CD4-positive, alpha-beta T cell treated with Interleukin-21 for 1 hour (primary cell): Measurements from ENCODE around the gene P2RX3.
"Not testable (repeated sequence)": the region's sequence is repeated elsewhere in the genome, so short reads cannot be mapped to it uniquely, and the experiment has no call there.

Experiments
- DNase-seq: peaks from one replicate; pipeline ENCODE4 v3.0.0-alpha.2; 2020

Gene P2RX3

GRCh38 chr11:57354699-57355098, 16.5 kb downstream of the P2RX3 start:
- DNase-seq = no peak

DNA sequence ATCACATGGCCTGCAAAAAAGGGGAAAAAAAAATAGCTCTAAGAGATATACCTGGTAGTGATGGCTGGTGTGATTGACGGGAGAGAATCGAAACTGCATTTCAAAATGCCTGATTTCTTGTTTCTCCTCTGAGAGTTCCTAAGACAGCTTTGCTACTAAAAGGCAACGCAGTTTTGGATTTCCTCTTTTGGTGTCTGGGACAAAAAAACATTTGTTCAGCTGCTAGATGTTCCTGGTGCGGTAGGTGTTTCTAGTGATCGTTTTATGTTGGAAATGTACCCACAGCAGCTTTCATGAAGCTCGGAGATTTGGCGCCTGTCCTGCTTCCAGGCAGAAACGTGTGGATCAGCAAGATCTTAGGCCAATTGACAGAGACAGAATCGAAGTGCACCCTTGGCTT, 18.1 kb downstream of the P2RX3 start:
- no peak for DNase-seq

- DNase-seq = no peak
Observed at GRCh38 chr11:57357310-57357709, 19.2 kb downstream of the P2RX3 start.

DNA sequence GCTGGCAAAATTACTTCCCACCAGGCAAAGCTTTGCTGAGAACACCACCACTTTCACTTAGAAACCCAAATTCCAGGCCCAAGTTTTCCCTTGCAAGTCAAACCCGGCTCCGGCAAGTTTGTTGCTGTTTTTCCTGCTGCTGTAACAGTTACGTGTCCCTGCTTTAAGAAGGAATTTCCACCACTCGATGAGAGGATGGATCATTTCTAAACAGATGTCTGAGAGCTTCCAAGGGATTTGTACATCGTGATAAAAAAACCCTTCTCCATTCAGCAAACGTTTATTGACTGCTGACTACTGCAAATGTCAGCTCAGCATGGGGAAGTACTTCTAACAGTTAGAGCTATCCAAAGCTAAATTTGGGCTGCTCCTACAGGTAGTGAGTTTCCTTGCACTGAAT, 19.7 kb downstream of the P2RX3 start:
- DNase-seq = no peak

- DNase-seq = no peak
Observed at GRCh38 chr11:57358543-57358961, 20.4 kb downstream of the P2RX3 start.

DNA sequence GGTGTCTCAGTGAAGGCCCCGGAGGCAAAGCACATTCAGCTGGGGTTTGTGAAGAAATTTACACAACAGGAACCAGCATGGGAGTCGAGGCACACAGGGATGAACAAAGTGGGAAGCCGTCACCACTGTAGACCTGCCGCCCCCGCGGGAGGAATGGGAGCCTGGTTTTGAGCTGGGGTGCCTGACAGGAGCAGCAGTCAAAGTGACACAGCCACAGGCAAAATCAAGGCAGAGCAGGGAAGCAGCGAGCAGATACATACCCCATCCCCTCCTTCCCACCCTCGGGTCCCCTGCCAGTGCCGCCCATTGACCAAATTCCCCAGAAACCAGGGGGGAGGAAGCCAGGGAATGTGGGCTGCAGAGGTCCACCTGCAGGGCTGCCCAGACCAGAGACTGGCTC, 20.8 kb downstream of the P2RX3 start:
- DNase-seq = no peak

- DNase-seq = no peak
Observed at GRCh38 chr11:57359396-57359795, 21.2 kb downstream of the P2RX3 start.

- no peak for DNase-seq
Observed at GRCh38 chr11:57359896-57360690, 21.9 kb downstream of the P2RX3 start.

GRCh38 chr11:57360991-57361390, 22.8 kb downstream of the P2RX3 start:
- no peak for DNase-seq

- DNase-seq = not testable (repeated sequence)
Observed at GRCh38 chr11:57361420-57361819, 23.3 kb downstream of the P2RX3 start.

GRCh38 chr11:57361926-57362325, 23.8 kb downstream of the P2RX3 start:
- DNase-seq = no peak

DNA sequence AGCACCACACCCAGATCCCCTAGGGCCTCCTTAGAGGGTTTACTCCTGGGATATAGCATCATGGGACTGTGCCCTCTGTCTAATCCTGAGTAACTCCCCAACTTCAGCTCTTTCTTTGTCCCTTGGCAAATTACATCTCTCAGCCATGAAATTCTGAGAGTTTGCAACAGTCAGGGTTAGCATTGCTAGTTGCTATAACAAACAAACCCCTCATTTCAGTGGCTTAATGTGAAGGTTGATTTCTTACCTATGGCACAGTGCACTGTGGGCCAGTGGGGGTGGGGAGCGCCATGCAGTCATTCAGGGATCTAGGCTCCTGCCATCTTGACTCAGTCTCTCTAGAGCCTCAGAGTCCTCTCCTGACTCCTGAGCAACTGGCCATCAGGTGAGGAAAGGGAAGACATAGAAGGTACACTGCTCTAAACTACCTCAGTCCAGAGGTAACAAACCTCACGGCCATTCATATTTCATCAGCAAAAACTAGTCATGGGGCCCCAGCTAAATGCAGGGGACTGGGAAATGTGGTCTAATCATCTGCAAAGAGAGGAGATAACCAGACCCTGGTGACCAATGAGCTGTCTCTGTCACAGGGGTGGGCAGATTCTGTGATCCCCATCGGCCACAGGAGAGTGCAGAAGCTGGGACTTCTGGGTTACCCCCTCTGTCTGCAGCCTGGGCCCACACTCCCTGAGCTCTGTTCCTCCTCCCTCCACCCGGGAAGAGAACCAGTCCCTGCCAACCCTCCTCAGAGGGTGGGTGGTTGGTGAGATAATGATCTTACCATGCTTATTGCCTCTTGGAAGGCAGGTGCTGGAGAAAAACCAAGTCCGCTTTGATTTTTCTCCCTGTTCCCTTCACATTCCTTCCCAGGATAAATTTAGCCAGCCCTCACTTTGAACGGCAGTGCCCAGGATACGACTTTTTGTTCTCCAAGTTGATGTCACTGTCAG, 25.3 kb downstream of the P2RX3 start:
- no peak for DNase-seq

DNA sequence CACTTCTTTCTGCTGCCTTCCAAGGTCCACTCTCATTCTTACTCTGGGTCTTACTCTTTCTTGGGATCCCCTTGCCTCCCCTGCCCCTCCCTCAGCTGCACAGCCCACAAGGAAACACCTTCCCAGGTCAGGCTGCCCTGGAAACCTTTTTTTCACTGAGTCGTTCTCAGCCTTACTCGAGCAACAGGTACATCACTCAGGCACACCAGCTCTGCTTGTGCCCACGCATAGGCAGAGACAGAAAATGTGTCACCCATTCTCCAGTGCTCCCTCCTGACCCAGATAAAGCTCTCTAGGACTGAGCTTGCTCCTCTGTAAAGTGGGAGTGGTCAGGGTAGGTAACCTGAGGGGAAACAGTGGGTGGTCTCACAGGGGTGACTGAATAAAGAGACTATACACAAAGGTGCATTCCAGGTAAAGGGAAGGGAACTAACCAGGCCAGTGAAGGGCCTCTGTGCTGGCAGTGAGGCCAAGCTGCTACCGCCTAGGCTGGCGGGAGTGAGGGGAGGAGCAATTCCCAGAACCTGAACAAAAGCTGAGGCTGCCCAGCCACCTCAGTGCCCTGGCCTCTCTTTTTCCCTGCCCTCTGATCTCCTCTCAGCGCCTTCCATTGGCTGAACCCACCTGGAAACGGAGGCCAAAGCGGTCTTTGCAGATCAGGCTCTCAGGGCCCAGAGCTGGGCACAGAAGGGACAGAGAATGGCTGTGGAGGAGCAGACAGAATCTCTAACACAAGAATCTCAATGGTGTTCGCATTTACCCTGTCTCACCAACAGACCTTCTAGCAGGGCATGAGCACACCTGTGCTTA, 26.9 kb downstream of the P2RX3 start:
- no peak for DNase-seq

DNA sequence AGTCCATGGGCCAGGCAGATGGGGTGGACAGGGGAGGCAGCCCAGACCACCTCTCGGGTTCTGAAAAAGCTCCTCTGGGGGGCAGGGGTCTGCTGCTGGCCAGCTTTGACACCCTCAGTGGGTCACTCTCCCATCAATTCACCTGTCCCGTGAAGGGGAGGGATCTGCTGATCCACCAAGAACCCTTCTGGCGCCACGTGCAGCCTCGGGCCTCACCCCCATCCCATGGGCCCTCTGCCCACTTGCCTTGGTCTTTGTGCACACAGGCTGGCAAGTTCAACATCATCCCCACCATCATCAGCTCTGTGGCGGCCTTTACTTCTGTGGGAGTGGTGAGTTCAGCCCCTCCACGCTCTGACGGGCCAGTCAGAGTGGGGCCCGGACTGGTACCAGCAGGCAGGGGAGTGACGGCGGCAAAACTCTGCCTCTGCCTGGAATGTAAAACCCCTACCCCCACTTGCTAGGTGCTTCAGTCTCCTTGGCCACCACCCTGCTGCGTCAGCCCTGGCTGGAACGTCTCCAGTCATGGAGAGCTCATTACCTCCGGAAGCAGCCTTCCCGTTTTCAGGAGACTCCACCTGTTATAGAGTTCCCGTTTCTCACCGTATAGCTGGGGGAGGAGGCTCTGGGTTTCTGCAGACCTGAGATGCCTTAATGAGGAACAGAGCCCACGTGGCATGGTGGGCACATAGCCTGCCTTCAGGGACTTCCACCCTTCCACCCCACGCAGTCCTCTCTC, 30.1 kb downstream of the P2RX3 start:
- no peak for DNase-seq

DNA sequence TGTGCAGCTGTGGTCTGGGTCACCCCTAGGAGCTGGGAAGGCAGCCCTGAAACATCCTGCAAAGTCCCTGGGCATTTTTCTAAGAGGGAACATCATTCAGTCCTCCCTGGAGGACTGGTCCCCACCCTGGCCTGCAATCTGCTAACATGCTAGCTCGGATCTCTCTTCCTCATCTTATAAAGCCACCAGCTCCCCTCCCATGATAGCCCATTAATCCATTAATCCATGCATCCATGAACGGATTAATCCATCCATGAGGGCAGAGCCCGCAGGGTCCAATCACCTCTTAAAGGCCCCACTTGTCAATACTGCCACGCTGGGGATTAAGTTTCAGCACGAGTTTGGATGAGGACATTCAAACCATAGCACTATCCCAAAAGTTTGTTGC, 30.7 kb downstream of the P2RX3 start:
- no peak for DNase-seq

- DNase-seq = no peak
Observed at GRCh38 chr11:57370251-57370650, 32.1 kb downstream of the P2RX3 start.

GRCh38 chr11:57370941-57371340, 32.8 kb downstream of the P2RX3 start:
- DNase-seq = no peak

- no peak for DNase-seq
Observed at GRCh38 chr11:57373146-57373545, 35.0 kb downstream of the P2RX3 start.

DNA sequence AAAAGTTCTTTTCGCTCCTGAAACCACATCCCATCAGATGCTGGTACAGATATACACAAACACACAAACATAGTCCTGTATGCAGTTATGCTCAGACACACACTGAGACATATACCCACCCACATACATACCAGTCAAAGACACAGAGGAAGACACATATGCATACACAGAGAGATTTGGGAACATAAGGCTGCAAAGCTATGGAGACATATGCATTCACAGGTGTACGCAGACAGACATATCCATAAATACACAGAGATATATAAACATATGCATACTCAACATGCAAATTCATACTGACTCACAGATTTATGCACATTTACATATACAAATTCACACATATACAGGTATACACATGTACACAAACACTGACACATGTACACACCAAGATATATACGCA, 36.8 kb downstream of the P2RX3 start:
- DNase-seq = no peak

DNA sequence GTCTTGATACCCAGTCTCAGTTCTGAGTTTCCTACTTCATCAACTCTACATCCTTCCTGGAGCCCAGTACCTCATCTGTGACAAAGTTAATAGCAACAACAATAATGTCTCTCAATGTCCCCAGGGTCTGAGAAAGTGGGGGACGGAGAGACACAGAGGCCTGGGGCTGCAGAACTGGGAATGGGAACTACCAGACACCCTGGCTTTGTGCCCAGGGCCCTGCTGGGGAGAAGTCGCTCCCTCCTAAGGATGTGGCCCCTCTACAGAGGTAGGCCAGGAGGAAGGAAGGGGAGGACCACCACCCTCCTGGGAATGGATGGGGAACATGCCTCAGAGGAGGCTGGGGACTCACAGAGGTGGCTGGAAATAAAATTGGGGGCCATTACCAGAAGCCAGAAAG, 37.3 kb downstream of the P2RX3 start:
- no peak for DNase-seq

DNA sequence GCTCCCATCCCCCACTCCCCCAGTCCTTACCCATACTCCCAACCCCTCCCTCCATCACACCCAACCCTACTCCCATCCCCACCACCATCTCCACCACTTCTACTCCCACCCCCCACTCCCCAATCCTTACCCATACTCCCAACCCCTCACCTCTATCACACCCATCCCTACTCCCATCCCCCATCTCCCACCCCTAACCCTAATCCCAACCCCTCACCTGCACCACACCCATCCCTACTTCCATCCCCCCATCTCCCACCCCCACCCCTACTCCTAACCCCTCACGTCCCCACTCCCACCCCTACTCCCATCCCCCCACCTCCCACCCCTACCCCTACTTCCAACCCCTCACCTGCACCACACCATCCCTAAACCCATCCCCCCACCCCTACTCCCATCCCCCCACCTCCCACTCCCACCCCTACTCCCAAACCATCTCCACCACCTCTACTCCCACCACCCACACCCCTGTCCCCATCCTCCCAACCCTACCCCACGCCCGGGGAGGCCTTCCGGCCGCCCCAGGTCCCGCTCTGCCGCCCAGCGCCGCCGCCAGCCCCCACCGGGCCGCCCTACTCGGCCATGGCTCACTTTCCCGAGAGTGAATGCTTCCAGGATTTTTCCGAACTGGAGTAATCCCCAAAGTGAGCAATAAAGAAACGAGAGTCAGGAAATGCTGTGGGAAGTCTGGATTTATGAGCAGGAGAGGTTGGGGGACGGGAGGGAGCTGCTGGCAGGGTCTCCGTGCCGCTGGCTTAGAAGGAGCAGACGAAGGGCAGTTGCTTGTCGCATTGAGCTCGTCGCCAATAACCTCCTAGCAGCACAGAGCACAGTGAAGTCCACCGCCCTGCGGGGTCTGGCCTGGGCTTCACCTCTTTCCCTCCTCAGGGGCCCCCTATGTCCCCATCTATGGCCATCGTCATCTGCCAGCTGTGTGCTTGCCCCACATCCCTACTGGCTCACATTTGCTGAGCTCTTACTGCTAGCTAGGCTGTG, 38.2 kb downstream of the P2RX3 start:
- DNase-seq = no peak
